GM12892 (cell line): ENCODE measurements around the gene CAT.

Experiments
- POLR2A ChIP-seq: IDR thresholded peaks from 2 replicates; pipeline ENCODE4 v1.6.1; 2011; ENCODE audit warnings: low read depth, low read length, control low read depth
- TAF1 ChIP-seq: IDR thresholded peaks from 2 replicates; pipeline ENCODE4 v1.6.1; 2011; ENCODE audit warnings: low read depth, mild to moderate bottlenecking, control low read depth, low read length, borderline replicate concordance

- TF ChIP-seq POLR2A (no peak), TAF1 (no peak)
Measured at GRCh38 chr11:34427186-34427805, 11.4 kb upstream of the CAT start.
